ENCODE measurements around the gene PLPPR5. TPM values are rescaled to one million over a fixed set of nuclear protein-coding genes. Genes with fewer than 3 reads are reported as not detected.

PLPPR5 gene
- total and polyA plus RNA-seq, 10 of the 15 experiments (the other 5 are each of a cell fraction or from before 2014, with no cell fraction given): under 0.01 to 0.11 (median 0.02) TPM; not detected in 7

GRCh38 chr1:98929437-98929836, 75.2 kb downstream of the PLPPR5 start (continued):
- TF ChIP-seq, protein P1, sequence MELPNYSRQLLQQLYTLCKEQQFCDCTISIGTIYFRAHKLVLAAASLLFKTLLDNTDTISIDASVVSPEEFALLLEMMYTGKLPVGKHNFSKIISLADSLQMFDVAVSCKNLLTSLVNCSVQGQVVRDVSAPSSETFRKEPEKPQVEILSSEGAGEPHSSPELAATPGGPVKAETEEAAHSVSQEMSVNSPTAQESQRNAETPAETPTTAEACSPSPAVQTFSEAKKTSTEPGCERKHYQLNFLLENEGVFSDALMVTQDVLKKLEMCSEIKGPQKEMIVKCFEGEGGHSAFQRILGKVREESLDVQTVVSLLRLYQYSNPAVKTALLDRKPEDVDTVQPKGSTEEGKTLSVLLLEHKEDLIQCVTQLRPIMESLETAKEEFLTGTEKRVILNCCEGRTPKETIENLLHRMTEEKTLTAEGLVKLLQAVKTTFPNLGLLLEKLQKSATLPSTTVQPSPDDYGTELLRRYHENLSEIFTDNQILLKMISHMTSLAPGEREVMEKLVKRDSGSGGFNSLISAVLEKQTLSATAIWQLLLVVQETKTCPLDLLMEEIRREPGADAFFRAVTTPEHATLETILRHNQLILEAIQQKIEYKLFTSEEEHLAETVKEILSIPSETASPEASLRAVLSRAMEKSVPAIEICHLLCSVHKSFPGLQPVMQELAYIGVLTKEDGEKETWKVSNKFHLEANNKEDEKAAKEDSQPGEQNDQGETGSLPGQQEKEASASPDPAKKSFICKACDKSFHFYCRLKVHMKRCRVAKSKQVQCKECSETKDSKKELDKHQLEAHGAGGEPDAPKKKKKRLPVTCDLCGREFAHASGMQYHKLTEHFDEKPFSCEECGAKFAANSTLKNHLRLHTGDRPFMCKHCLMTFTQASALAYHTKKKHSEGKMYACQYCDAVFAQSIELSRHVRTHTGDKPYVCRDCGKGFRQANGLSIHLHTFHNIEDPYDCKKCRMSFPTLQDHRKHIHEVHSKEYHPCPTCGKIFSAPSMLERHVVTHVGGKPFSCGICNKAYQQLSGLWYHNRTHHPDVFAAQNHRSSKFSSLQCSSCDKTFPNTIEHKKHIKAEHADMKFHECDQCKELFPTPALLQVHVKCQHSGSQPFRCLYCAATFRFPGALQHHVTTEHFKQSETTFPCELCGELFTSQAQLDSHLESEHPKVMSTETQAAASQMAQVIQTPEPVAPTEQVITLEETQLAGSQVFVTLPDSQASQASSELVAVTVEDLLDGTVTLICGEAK (IDR thresholded peaks at IDR 0.05; ENCODE audit: borderline replicate concordance): no peak
- no peak for TF ChIP-seq STAT1 (conservative IDR thresholded peaks at IDR 0.05)

DNA sequence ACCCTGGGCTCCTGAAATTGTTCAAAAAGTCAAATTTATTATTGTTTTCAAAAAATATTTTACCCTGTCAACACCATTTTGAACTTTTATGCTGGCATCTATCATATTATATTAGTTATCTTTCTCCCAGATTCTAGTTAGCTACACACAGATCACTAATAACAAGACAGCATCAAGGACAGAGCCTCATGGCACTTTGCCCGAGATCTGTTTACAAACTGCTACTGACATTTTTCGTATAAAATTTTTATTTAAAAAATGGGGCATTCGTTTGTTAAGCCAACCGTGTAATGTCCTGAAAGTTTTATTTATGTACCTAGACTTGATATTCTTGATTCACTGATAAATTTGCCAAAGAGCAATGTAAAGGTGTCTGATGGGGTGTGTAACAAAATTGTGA, 78.1 kb downstream of the PLPPR5 start:
- CTCF ChIA-PET: no interaction called here
- in situ Hi-C loops (cut with MboI) (no loop called here), intact Hi-C loops (cut with micrococcal nuclease; ENCODE audit: unreplicated experiment) (no loop called here)
- no peak for ATAC-seq
- TF ChIP-seq FOXM1 (IDR thresholded peaks at IDR 0.05; ENCODE audit: low read depth, low read length): no peak
- no peak for TF ChIP-seq ATF7 (IDR thresholded peaks at IDR 0.05; ENCODE audit: low read depth)
- TF ChIP-seq NR2C2 (IDR thresholded peaks at IDR 0.05; ENCODE audit: borderline replicate concordance, control insufficient read depth, insufficient read length, low read depth): no peak
- no peak for TF ChIP-seq IRF4 (IDR thresholded peaks at IDR 0.05; ENCODE audit: low read depth, low read length)
- no peak for TF ChIP-seq SMAD5 (IDR thresholded peaks at IDR 0.05; ENCODE audit: low read depth)
- no peak for TF ChIP-seq TCF7 (IDR thresholded peaks at IDR 0.05; ENCODE audit: borderline replicate concordance)
- no peak for TF ChIP-seq FOXK2 (IDR thresholded peaks at IDR 0.05)
- no peak for TF ChIP-seq ESRRA (IDR thresholded peaks at IDR 0.05; ENCODE audit: low read length)
- TF ChIP-seq ZZZ3 (IDR thresholded peaks at IDR 0.05; ENCODE audit: control insufficient read depth, insufficient read length, low read depth): no peak
- TF ChIP-seq NBN (IDR thresholded peaks at IDR 0.05): no peak
- no peak for TF ChIP-seq SMC3 (IDR thresholded peaks at IDR 0.05; ENCODE audit: borderline replicate concordance, low read length)
- no peak for TF ChIP-seq TCF3 (IDR thresholded peaks at IDR 0.05; ENCODE audit: borderline replicate concordance, insufficient read depth, low read depth, low read length)
- no peaks in the 10 kb centered on the region for H3K4me1 ChIP-seq (ENCODE audit: control insufficient read depth, insufficient read depth, low read length)
- RAD21 ChIA-PET (ENCODE audit: unreplicated experiment): no interaction called here
- H3K4me3 ChIP-seq: no peak overlapping the region
- no peaks in the 10 kb centered on the region for H4K20me1 ChIP-seq (ENCODE audit: control insufficient read depth, insufficient read depth)
- no peaks in the 10 kb centered on the region for H3K27me3 ChIP-seq (replicated peaks in 1 of 2; ENCODE audit: control insufficient read depth in 2 of 2, insufficient read depth in 2 of 2, low read length in 1 of 2)
- POLR2A ChIA-PET: no interaction called here
- BruUV-seq (replicated peaks): no TSS peak
- 26% methylated on average over 4 of the region's 4 CpGs for WGBS (ENCODE audit: insufficient coverage, insufficient replicate concordance, low lambda C conversion rate, missing lambda C conversion rate)
- H3K79me2 ChIP-seq (ENCODE audit: control insufficient read depth, insufficient read depth, low read length): no peaks in the 10 kb centered on the region
- no peak for FAIRE-seq
- H3K9me3 ChIP-seq (replicated peaks; ENCODE audit: control insufficient read depth, insufficient read depth, low read length): no peaks in the 10 kb centered on the region
- H2AFZ ChIP-seq (ENCODE audit: control insufficient read depth, low read depth, low read length): no peak overlapping the region
- SMC1A ChIA-PET (ENCODE audit: uncharacterized antibody, unreplicated experiment): no interaction called here
- H3K9ac ChIP-seq (ENCODE audit: control insufficient read depth, insufficient read depth, low read length): no peak overlapping the region
- H3K4me2 ChIP-seq (ENCODE audit: control insufficient read depth, insufficient read depth): no peak overlapping the region
- no peak for DNase-seq (ENCODE audit: low read depth, low spot score)
- H3K36me3 ChIP-seq (ENCODE audit: control insufficient read depth in 2 of 2, insufficient read depth in 2 of 2, low read length in 1 of 2): no peaks in the 10 kb centered on the region
- H3K27ac ChIP-seq (ENCODE audit: control insufficient read depth, insufficient read depth): no peak overlapping the region

Data from GM12878 (cell line).